CD4-positive, alpha-beta T cell treated with Interleukin-6 at 100 ng/mL for 8 hours (primary cell): ENCODE data around the gene MAGI2.

Experiments used
- DNase-seq: peaks from one replicate; pipeline ENCODE4 v3.0.0-alpha.2; 2020; ENCODE audit warnings: mixed read lengths, low spot score

Gene MAGI2

DNA sequence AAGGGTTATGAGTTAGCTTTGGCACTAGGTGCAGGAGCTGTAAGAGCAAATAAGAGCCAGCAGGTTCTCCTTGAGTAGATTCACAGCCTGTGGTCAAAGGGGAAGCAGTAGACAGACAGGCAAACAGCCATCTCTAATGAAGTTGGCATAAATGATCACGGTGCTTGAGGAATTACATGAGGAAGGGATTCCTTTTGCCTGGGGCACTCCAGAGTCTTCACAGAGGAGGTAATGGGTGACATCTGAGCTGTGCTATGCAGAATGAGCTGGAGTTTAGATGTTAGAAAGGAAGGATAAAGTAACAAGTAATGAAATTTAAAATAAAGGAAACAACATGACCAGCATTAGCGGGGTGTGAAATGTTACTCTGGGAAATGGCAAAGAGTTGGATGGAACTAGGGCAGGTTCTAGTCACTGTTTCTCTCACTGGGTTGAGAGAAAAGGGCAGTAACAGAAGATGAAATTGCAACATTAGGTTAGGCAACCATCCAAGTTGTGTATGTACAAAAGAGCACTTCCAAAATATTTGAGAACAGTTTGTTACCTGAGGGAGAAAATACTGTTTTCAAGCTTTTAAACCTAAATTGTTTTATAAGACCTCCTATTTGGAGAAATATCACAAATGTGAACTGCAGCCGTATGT lies 1041.1 kb downstream of the MAGI2 start:
- no peak for DNase-seq

DNA sequence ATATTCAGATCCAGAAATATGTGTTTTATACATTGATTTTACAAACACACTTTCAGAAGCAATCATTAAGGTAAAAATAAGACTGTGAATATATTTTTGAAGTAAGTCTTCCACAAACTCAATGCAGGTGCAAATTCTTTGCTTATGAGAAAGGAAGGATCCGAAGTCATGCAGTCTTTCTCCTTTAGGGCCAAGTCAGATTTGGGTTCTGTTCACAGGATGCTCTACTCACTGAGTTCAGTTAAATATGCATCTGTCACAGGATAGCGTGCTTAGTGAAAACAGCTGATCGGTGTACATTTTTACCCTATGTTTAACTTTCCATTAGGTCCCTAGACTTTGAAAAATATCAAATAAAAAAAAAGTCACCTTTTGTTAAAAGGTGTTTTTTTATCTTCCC lies 1046.4 kb downstream of the MAGI2 start:
- no peak for DNase-seq

DNA sequence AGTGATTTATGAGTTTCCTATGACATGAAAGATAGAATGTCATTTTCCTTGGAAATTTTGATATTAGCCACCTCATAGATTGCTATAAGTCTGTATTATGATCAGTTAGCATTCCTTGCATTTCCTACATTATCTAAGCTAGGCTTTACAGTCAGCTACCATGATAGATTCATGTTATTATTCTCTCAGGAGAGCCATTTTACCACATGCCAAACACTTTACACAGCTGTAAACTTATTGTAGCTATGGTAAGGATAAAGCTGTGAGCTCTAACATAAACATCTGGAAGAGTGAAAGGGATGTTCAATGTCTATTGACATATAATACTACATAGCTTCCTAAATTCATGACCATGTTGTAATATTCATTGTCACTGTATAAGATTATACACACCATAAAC lies 1046.9 kb downstream of the MAGI2 start:
- no peak for DNase-seq

DNA sequence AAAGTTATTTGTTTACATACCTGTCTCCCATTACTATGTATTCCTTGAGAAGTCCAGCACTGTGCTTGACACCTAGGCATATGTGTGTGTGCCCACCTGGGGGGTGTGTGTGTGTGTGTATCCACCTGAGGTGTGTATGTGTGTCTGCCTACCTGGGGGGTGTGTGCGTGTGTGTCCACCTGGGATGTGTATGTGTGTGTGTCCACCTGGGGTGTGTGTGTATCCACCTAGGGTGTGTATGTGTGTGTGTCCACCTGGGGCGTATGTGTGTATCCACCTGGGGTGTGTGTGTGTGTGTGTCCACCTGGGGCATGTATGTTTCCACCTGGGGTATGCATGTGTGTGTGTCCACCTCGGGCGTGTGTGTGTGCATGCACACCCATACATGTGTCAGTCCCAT lies 1051.4 kb downstream of the MAGI2 start:
- no peak for DNase-seq

DNA sequence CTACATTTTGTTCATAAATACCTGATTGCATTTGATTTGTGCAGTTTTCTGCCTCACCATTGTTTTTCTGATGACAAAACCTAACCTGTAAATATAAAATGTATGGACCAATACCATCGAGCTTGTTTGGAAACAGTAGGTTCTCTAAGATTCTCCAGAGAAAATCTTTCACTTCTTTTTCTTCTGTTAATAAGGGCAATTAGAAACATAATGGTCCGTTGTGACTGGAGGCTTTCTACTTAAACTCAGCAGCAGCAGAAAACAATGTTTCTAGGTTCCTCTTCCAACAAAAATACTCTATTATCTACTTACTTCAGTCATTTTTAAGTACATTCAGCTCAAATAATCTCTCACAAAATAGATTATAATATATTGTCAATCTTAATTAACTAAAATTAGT lies 1053.4 kb downstream of the MAGI2 start:
- DNase-seq = no peak

DNA sequence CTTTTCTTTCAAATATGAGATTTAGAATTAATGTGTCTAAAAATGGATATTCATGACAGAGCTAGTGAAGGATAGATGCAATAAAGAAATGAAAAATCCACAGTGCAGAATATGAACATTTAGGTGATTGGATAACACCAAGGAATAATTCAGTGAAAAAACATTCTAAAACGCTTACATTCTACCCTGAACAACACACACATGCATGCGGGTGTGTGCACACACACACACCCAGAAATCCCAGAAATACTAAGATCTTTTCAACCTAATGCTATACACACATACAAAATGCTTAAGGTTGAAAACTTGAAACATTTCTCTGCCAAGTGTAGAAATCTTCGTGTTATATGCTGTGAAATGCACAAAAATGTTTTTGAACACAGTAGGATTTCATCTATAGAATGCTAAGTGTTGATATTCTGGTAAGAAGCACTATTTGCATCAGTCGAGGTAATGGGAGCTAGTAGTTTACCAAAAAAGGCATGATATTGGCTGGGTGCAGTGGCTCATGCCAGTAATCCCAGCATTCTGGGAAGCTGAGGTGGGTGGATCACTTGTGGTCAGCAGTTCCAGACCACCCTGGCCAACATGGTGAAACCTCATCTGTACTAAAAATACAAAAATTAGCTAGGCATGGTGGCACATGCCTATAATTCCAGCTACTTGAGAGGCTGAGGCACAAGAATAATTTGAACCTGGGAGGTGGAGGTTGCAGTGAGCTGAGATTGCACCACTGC lies 1054.3 kb downstream of the MAGI2 start:
- DNase-seq = no peak

DNA sequence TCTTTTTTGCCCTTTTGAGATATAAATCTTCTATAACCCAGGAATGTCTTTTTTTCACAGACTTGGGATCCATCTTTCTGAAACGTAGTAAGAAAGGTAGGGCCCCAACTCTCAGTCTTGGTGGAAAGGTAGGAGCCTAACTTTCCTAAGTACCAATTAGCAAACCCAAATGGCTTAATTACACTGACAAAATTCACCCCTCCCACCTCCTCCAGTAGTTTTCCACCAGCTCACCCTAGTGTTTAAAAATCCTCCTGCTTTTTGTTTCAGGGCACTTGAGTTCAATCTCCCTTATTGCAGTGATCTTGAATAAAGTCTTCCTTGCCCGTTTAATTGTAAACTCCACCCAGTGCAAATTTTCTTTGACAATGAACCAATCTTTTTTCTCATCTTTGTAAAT lies 1054.9 kb downstream of the MAGI2 start:
- no peak for DNase-seq

DNA sequence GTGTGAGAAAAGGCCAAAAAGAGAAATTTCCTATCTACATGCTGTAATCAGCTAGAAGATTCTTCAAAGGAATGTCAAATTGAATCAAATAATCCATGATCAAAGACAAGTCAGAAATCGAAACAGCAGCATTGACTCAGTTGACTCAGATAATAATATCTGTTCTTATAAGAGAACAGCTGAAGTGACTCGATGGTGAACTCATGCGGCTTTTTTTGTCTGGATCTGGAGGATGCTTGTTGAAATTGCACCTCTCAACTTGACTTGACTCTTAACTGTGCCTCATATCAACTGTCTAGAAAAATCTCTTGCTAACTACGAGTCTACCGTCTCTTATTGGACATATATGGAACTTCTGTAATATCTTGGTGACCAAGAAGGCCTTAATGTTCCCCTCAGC lies 1055.4 kb downstream of the MAGI2 start:
- no peak for DNase-seq

DNA sequence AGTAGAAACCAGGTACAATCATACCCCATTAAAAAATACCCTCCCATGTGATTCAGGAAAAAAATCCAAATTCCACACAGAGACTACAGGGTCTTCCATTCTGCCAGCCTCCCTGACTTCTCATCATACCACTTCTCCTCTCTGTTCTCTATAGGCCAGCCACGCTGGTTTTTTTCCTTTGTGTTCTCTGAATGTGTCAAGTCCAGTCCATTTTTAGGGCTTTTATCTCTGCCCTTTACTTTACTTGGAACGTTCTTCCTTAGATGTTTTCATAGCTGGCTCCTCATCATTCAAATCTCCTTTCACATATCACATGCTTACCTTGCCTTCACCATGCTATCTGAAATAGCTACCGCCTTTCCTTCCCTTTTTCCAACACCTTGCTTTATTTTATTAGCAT lies 1057.3 kb downstream of the MAGI2 start:
- no peak for DNase-seq

DNA sequence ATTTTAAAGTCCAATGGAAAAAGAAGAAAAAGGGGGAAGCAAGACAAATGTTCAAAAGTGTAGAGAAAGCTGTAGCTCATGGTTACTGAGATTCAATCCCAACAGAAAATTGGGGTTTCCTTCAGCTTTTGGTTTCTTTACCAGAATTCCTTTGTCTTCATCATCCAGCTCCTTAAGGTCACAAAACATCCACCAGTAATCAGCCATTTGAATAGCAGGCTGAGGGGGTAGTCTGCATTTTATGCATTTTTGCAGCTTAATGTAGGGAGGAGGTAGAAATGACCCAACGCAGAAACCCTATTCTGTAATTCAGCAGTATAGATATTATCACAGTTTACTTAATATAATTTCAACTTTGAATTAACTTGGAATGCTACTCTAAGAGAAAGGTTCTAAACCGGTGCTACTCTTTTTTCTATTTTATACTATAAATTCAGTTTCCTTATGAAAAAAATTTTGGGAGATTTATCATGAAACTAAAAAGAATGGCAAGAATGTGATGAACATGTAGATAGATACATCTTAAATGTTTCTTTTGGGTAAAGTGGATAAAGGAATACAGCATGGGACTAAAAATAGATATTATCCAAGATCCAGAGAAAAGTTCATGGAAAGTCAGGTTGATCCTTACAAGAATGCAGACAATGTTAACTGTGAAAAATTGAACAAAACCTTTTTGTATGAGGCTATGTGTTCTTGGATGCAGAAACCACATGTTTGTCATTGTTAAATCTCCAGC lies 1058.0 kb downstream of the MAGI2 start:
- DNase-seq = no peak

DNA sequence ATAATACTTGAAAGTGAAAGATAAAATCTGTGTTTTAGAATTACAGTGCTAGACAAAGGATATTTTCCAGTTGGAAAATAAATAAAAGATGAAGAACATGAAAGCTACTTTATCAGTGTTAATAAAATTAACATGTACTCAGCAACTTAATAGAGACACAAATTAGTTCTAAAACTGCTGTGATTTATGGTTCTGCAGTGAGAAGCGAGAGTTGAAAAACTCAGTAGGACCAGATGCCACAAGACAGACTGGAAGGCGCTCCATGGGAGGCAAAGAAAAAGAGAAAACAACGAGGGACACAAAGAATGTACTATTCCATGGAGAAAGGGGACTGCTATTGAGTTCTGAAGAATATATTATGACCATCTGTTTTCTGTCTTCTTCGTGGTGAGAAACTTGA lies 1064.4 kb downstream of the MAGI2 start:
- DNase-seq = no peak

DNA sequence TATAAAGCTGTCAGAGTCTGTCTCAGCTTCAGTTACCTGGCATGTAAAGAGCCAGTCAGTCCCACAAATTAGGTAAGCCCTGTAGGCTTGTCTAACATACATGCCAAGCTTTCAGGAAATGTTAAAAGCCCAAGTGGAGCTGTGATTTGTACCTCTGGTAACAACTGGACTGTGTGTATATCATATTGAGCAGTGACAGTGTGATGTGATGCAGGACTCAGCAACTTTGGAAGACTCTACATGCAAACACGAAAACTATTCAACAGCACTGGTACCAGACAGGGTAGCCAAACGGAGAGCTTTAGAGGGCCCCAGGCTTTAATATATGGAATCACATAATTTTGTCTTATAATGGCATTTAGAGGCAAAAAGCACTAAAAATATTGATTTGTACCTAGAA lies 1066.9 kb downstream of the MAGI2 start:
- no peak for DNase-seq

DNA sequence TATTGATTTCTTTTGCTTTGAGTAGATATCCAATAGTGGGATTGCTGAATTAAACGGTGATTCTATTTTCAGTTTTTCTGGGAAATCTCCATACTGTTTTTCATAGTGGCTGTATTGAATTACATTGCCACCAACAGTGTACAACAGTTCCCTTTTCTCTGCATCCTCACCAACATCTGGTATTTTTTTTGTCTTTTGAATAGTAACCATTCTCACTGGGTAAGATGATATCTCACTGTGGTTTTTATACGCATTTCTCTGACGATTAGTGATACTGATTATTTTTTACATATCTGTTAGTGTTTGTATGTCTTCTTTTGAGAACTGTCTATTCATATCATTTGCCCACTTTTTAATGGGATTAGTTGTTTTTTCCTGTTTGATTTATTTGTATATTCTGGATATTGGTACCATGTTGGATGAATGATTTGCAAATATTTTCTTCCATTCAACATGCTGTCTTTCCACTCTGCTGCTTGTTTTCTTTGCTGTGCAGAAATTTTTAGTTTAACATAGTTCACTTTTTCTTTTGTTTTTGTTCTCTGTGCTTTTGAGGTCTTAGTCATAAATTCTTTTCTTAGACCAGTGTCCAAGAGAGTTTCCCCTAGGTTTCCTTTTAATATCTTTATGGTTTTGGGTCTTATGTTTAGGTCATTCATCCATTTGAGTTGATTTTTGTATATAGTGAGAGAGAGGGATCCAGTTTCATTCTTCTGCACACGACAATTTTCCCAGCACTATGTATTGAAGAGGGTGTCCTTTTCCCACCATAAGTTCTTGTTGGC lies 1070.2 kb downstream of the MAGI2 start:
- DNase-seq = no peak

DNA sequence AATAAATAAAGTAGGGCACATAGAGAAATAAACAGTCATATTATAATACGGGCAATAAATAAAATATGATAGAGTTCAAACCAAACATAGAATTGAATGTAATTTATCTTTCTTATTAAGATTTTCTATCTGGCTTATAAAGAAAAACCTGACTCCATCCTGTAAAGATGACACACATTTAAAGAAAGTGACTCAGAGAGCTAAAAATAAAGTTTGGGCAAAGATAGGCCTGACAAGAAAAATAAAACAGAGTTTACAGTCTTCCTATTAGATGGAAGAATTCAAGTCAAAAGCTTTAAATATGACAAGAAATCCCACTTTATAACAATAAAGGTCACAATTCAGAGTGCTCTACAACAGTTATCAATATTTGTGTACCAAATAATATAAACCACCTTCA lies 1074.3 kb downstream of the MAGI2 start:
- no peak for DNase-seq

DNA sequence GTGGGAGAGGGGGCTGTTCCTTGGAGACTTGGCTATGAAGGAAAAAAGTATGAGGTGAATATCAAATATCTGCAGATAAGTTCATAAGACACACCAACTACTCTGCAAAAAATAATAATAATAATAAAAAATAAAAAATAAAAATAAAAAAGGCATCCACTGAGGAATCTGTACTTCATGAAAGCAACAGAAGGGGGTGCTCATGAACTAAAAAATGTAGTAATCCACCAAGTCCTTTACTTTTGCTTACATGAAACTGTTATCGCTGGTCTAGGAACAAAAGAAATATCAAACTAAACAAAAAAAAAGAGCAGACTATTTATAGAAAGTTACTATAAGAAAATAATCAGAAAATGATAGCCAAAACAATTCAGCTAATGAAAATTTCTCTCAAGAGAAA lies 1075.9 kb downstream of the MAGI2 start:
- no peak for DNase-seq

DNA sequence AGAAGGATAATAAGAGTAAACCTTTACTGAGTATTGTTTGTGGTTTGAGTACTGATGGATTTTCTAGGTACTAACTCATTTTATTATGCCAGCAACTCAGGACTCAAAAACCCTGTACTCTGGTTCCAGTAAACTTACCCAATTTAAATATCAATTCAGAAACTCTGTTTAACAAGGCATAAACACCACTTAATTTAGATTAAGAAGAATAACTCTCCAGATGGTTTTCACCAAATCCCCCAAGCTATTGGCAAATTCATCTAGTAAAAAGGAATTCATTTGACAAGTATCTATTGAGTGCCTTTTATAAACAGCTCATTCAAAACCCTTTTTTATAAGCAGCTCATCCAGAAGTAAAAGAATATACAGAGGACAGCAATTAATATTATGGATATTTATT lies 1082.5 kb downstream of the MAGI2 start:
- DNase-seq = no peak

DNA sequence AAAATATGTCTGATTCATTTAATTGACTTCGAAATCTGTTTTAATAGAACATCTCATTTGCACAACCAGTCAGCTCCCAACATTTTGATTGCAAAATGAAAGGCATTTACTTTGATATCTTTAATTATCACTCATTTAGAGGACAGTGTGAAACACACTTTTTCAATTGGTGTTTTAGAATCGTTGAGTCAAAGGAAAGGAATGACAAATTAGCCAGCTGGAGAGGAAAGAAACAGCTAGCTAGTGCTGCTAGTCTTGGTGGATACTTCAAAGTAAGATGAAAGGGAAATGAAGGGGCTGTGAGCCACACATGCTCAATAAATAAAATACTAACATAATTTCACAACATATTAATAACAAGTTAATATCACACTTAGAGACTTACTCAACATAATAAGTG lies 1084.7 kb downstream of the MAGI2 start:
- DNase-seq = no peak

DNA sequence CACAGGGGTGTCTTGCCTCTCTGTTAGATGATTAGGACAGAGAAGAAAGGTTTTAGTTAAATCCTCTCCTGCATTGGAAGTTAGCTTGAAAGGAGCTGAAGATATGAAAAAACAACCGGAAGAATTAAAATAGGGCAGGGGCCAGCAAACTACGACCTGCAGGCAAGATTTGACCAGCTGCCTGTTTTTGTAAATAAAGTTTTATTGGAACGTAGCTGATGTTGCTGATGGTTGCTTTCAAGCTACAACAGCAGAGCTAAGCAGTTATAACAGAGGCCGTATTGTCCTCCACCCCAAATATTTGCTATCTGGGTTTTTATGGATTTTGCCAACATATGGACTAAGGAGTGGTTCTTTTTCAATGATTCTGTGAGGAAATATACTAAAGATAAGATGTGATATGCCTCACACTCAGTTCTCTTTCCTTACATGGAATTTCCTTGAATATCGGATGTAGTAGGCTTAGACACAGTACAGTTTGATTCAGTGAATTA lies 1086.1 kb downstream of the MAGI2 start:
- no peak for DNase-seq

DNA sequence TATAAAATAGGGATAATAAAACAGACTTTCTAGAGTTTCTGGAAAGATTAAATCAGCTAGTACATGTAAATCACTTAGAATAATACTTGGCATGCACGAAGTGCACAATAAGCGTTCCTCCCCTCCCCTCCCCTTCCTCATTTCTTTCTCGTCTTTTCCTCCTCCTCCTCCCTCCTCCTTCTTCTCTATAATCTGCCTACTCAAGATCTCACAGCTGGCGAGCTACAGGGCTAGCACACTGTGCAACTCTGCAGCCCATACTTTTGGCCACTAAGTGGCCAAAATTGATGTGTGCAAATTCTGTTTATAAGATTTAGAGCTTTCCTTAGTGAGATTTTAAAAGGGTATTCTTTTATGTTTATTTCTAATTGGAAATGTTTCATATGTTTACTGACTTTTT lies 1089.6 kb downstream of the MAGI2 start:
- no peak for DNase-seq

DNA sequence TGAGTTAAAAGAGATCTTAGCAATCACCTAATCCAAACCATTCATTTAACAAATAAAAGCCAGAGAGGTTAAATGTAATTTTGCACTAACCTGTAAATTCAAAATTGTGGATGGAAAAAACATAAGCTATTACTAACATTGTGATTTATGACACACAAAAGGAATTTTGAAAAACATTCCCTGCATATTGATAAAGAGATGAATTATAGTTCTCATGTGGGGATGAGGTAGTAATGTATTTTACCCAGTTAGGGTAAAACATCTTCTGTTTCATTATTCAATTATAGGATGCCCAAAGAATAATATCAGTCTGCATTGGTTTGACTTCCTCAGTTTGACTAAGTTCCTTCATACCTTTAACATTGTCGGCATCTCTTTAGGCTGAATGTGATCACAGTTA lies 1093.6 kb downstream of the MAGI2 start:
- no peak for DNase-seq

DNA sequence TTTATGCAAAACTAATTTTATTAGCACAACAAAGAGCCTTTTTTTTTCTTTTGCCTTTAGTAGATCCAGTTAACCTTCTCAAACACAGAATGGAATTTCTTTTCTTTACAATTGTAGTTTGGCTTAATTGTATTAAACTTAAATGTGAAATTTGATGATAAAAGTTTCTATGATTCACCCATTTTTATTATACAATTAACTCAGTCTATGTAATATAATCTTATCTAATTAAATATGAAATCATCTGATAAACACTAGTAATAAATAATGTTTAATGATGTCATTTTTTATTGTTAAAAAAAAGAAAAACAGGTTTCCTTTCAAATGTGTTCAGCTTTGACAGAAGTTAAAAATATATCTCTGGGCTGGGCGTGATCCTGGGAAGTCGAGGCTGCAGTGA lies 1095.8 kb downstream of the MAGI2 start:
- no peak for DNase-seq

DNA sequence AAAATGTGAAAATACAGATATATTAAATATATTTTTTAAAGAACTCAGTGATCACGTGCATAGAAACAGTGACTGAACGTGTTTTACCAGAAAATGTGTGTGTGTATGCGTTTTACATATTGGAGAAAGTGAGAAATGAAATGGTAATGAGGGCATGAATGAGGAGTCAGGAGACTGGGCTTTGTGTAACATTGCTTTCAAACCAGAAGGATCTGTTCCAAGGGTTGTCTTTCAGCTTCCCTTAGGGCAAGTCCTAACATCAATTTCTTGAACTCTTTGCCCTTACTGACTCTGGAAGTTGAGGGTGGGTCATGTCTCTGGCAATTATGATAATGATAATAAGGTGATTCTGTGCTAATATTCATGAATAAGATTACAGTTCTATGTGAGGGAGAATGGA lies 1097.6 kb downstream of the MAGI2 start:
- DNase-seq = no peak
